ENCODE measurements around the gene SLC2A9.

The SLC2A9 gene

GRCh38 chr4:10020871-10021652 is at the start of gene SLC2A9:
TSS of gene SLC2A9 (minus strand) at chr4:10021497. CDS start at chr4:10021429, 68 bp downstream.
- no peak for DNase-seq

GRCh38 chr4:10069075-10069642 is 47.9 kb upstream of the SLC2A9 start:
- no peak for DNase-seq

- DNase-seq, result no peak
Observed at GRCh38 chr4:10066670-10067651, 45.7 kb upstream of the SLC2A9 start.

- DNase-seq, result no peak
Observed at GRCh38 chr4:10066206-10066605, 44.9 kb upstream of the SLC2A9 start.

GRCh38 chr4:10063544-10064300 is 42.4 kb upstream of the SLC2A9 start:
- DNase-seq, result peak; percentile 65

- no peak for DNase-seq
Observed at GRCh38 chr4:10061650-10062415, 40.5 kb upstream of the SLC2A9 start.

GRCh38 chr4:10058371-10058770 is 37.1 kb upstream of the SLC2A9 start:
- DNase-seq, result no peak

GRCh38 chr4:10057023-10057395 is 35.7 kb upstream of the SLC2A9 start:
- DNase-seq, result no peak

- DNase-seq, result no peak
Observed at GRCh38 chr4:10056334-10057022, 35.2 kb upstream of the SLC2A9 start.

GRCh38 chr4:10055871-10056270 is 34.6 kb upstream of the SLC2A9 start:
- no peak for DNase-seq

GRCh38 chr4:10054571-10055041 is 33.3 kb upstream of the SLC2A9 start:
- DNase-seq, result no peak

GRCh38 chr4:10053635-10054453 is 32.5 kb upstream of the SLC2A9 start:
- no peak for DNase-seq

GRCh38 chr4:10051517-10052135 is 30.3 kb upstream of the SLC2A9 start:
- no peak for DNase-seq

GRCh38 chr4:10050721-10051120 is 29.4 kb upstream of the SLC2A9 start:
- DNase-seq, result no peak

GRCh38 chr4:10050261-10050661 is 29.0 kb upstream of the SLC2A9 start:
- DNase-seq, result no peak

GRCh38 chr4:10048941-10049697 is 27.8 kb upstream of the SLC2A9 start:
- peak; percentile 68 for DNase-seq

GRCh38 chr4:10047967-10048366 is 26.7 kb upstream of the SLC2A9 start:
- DNase-seq, result no peak

GRCh38 chr4:10046471-10046870 is 25.2 kb upstream of the SLC2A9 start:
- no peak for DNase-seq

GRCh38 chr4:10045481-10045880 is 24.2 kb upstream of the SLC2A9 start:
- DNase-seq, result peak; percentile 68
